ENCODE results near the gene CFAP73.

Gene CFAP73

GRCh38 chr12:113196990-113197389 is 47.5 kb downstream of the CFAP73 start:
- TF ChIP-seq CTCF (IDR thresholded peaks at IDR 0.05; ENCODE audit: control extremely low read depth, extremely low read depth, low read depth, missing control alignments), result peak; percentile 77
- DNase-seq (ENCODE audit: extremely low spot score), result peak; percentile 89
- CTCF ChIA-PET, result interaction anchor here (0.6 to 2.2 kb wide), 13 partner anchors 9 to 207 kb away, joined by 3 to 10 read pairs (median 4); partner anchors contain the start of genes DDX54, RITA1, SDS and TPCN1
- POLR2A ChIA-PET, result no interaction called here

- ChIA-PET CTCF (interaction anchor here (0.6 to 1.6 kb wide), 11 partner anchors 10 to 206 kb away, joined by 3 to 10 read pairs (median 4); partner anchors contain the start of genes DDX54, RITA1, SDS and TPCN1), POLR2A (no interaction called here)
- no peak for DNase-seq (ENCODE audit: extremely low spot score)
- TF ChIP-seq CTCF (IDR thresholded peaks at IDR 0.05; ENCODE audit: control extremely low read depth, extremely low read depth, low read depth, missing control alignments), result no peak
Measured at GRCh38 chr12:113197518-113198077, 48.1 kb downstream of the CFAP73 start.

- no peak for TF ChIP-seq CTCF (IDR thresholded peaks at IDR 0.05; ENCODE audit: control extremely low read depth, extremely low read depth, low read depth, missing control alignments)
- DNase-seq (ENCODE audit: extremely low spot score), result no peak
- ChIA-PET POLR2A (no interaction called here), CTCF (interaction anchor here (1.2 to 1.6 kb wide), 5 partner anchors 10 to 72 kb away, joined by 4 to 10 read pairs (median 4); no protein-coding TSS in a partner anchor)
Measured at GRCh38 chr12:113198296-113198695, 48.8 kb downstream of the CFAP73 start.

GRCh38 chr12:113200021-113200797 is 50.7 kb downstream of the CFAP73 start:
- TF ChIP-seq CTCF (IDR thresholded peaks at IDR 0.05; ENCODE audit: control extremely low read depth, extremely low read depth, low read depth, missing control alignments), result no peak
- CTCF ChIA-PET, result interaction anchor here (1.1 to 1.5 kb wide), 3 partner anchors 13 to 26 kb away, joined by 3 to 4 read pairs (median 3); no protein-coding TSS in a partner anchor
- POLR2A ChIA-PET, result interaction anchor here (0.7 to 1.0 kb wide), 2 partner anchors 21 to 29 kb away, joined by 4 to 6 read pairs; partner anchors contain the start of gene TPCN1
- DNase-seq (ENCODE audit: extremely low spot score), result no peak

GRCh38 chr12:113201187-113202177 is 52.0 kb downstream of the CFAP73 start:
- DNase-seq (ENCODE audit: extremely low spot score), result peak; percentile 11
- ChIA-PET CTCF (interaction anchor here (1.0 to 2.1 kb wide), 4 partner anchors 10 to 21 kb away, joined by 3 to 6 read pairs (median 4); partner anchors contain the start of gene TPCN1), POLR2A (interaction anchor here (0.5 to 1.0 kb wide), 2 partner anchors 18 to 28 kb away, joined by 3 to 4 read pairs; no protein-coding TSS in a partner anchor)
- no peak for TF ChIP-seq CTCF (IDR thresholded peaks at IDR 0.05; ENCODE audit: control extremely low read depth, extremely low read depth, low read depth, missing control alignments)

Data from GM10248 (cell line).